ENCODE results near the gene NFIA.

DNA sequence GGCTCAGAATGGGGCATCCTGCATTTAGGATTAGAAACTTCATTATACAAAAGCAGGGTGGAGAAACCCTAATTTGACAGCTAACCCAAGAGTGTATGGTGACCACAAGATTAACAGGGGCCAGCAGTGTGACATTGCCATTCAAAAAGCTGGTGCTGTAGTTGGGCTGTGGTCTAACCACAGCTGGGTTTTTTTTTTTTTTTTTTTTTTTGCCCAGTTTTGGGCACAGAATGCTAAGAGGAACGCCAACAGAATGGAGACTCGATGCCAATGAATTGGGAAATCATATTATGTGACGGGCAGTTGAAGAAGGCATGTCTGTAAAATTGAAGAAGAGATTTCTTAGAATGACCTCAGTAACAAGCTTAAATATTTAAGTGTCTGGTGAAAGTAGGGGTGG lies 58.4 kb downstream of the NFIA start:
- TF ChIP-seq, protein P1, sequence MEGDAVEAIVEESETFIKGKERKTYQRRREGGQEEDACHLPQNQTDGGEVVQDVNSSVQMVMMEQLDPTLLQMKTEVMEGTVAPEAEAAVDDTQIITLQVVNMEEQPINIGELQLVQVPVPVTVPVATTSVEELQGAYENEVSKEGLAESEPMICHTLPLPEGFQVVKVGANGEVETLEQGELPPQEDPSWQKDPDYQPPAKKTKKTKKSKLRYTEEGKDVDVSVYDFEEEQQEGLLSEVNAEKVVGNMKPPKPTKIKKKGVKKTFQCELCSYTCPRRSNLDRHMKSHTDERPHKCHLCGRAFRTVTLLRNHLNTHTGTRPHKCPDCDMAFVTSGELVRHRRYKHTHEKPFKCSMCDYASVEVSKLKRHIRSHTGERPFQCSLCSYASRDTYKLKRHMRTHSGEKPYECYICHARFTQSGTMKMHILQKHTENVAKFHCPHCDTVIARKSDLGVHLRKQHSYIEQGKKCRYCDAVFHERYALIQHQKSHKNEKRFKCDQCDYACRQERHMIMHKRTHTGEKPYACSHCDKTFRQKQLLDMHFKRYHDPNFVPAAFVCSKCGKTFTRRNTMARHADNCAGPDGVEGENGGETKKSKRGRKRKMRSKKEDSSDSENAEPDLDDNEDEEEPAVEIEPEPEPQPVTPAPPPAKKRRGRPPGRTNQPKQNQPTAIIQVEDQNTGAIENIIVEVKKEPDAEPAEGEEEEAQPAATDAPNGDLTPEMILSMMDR (conservative IDR thresholded peaks at IDR 0.05; ENCODE audit: low read depth, low read length), result no peak
- no peak for TF ChIP-seq EZH2 (IDR thresholded peaks at IDR 0.05; ENCODE audit: borderline replicate concordance, low read depth, low read length, poor library complexity, severe bottlenecking)
